ENCODE measurements around the gene RBM5.

Gene RBM5

DNA sequence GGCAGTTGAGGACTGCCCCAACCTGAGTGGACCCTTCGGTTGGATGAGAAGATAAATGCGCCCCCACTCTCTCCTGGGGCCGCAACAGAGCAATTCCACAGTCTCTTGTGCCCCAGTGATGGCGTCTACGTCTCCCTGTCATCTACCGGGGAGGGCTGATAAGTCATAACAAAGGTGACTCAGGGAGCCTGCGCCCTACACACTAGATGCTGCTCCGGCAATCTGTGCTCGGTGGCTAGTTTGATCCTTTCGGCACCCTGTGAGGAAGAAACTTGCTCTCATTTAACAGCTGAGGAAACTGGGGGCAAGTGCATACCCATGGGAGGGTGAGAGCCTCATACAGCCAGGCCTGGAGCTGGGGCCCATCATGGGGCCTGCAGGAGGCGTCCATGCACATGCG lies 52.3 kb downstream of the RBM5 start:
- DNase-seq: no peak

DNA sequence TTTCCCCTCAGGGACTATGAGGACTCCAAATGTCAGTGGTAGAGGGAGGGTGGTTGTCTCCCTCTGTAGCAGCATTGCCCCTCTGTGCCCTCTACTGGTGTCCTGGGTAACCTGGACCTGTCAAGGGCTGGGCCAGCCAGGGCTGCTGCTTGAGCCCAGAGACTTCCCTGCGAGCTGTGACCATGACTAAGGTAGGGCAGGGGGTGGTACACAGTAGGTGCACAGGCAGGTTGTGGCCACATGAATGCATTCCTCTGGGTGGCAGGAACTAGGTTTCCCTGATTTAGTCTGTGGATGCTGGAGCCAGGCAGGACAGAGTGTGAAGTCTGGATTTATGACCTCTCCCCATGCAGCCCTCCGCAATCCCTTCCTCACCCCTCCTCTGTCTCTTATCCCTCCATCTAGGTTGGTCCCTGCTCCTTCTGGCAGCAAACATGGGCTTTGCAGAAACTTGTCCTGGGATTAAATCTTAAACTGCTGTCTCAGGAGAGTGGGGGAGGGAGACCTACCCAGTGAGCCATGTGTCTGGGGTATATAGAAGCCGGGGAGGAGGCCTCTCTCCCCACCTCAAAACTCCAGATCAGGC lies 57.7 kb downstream of the RBM5 start:
- no peak for DNase-seq

DNA sequence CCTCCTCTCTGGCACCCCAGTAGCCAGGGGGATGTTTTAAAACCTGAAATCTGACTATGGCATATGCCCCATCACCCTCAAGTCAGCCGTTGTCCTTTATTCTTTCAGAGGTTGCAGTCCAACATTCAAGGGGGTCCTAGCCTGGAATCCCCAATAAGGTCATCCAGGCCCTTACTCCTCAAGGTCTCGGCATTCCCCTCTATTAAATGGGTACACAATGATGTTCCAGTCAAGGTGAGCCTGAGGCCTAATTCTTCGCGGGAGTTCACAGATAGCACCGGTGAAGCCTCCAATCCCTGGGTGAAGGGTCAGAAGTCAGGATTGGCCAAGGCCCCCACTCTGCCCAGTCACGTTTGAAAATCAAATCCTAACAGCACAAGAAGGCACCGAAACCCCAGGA lies 58.3 kb downstream of the RBM5 start:
- no peak for DNase-seq

DNA sequence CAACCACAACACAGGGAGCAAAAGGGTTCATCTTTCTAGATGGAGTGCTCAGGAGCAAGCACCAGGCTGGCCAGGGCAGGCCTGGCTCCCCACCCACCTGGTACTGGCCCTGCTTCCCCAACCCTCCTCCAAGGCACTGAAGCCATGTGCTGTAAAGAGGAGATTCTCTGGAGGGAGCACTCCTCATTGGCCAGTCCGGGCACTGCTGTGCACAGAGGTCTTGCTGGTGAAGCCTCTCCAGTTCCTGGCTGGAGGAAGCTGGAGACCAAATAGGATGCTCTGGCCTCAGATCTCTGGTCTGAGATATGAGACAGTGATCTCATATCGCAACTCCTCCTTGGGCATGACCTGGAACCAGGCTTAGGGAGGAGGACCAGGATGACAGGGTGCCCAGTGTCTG lies 58.7 kb downstream of the RBM5 start:
- no peak for DNase-seq

DNA sequence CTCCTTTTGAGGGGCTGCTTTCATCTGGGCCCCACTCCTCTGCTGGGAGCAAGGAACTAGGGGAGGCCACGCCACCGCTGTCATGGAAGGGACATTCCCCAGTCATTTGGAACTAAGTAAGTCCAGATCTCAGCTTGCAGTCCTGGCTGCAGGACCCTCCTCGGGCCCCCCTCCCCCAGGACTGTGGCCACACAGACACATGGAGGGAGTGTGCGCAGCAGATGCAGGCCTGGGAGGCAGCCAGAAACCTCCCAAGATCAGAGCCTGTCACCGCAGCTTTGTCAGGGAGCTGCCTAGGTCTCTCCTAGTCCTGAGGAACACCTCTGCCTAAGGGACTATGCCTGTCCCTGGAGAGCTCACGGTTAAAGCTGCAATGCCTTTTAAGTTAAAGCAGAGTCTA lies 59.1 kb downstream of the RBM5 start:
- no peak for DNase-seq

DNA sequence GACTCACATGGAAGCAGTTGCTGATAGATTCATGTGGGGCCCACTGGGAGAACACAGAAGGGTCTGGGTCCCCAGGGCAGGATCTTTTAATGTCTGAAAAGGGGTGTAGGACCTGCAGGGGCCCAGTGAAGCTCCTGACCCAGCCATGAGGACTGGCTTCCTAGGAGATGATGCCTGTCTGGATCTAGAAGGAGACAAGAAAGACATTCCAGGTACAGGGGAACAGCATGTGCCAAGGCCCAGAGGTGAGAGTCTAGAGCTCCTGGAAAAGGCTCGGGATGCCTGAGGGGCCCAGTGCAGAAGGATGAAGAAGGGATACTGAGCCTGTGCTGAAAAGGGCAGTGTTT lies 61.7 kb downstream of the RBM5 start:
- DNase-seq: no peak

DNA sequence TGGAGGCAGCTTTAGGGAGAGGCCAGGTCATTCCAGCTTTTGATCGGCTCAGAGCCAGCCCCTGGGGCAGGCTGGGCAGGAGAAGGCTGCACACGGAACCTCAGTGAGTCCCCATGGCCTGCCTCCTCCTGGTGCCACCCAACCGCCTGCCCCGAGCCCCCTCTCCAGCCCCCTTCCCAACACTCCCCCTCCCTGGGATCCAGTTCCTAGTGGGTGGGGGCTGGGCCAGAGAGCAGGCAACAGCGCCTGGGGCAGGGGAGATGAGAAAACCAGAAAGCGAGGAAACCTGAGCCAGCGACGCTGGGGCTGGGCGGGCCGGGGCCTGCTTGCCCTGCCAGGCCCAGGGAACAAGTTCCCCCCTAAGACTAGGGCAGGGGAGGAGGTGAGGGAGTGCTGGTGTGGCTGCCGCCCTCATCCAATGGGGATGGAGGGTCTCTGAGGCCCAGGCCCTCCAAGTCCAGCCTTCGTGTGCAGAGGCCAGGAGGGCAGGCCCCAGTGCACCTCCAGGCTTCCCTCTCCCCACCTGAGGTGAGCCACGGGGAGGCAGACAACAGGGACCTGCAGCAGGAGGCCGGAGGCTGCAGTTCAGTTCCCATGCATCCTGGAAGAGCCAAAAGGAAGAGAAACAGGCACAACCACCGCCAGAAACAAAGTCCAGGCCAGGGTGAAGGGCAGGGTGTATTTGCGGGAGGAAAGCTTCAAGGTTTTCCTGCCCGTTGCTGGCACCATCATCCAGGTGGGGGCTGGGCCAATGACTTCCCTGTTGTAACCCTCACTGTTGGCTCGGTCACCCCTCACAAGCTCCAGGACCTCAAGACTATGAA lies 62.4 kb downstream of the RBM5 start:
- no peak for DNase-seq

DNA sequence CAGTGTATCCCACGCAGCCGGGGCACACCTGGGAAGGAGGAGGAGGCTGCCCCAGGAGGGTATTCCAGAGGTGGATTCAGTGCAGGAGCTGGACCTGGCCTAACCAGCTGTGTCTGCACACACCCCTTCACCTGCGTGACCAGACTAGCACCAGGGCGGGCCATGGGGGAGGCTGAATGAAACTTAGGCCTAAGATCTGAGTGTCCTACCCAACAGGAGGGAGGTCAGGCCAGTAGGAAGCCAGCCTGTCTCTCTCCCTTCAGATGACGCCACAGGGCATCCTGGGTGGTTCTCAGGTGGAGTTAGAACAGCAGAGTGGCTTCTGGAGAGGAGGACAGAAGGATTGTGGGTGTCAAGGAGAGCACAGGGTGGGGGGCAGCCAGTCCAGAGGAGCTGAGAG lies 63.0 kb downstream of the RBM5 start:
- DNase-seq: no peak

DNA sequence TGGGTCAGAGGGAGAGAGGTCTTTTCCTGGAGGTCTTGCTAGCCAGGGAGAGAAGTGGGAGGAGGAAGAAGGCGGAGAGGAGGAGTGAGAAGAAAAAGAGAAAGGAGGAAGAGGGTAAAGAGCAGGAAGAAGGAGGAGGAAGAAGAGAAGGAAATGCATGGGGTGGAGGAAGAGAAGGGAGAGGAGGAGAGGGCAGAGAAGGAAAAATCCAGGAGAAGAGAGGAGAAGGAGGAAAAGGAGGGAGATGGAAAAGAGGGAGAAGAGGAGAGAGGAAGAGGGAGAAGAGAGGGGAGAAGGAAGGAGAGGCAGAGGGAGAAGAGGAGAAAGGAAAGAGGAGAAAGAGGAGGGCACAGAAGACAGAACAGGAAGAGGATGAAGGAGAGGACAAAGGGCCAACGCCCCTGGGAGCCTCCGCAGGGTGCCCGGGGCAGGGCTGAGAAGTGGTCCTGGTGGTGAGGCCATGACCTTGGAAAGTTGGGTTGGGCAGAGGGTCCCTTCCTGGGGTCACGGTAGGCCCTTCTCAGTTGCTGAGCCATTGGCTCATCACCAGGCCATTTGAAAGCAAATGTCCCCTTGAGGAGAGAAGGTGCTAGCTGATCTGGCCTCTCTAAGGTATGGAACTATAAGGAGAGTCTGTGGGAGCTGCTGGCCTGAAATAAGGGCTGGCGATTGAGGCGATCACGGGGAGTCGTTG lies 65.2 kb downstream of the RBM5 start:
- DNase-seq: no peak

DNA sequence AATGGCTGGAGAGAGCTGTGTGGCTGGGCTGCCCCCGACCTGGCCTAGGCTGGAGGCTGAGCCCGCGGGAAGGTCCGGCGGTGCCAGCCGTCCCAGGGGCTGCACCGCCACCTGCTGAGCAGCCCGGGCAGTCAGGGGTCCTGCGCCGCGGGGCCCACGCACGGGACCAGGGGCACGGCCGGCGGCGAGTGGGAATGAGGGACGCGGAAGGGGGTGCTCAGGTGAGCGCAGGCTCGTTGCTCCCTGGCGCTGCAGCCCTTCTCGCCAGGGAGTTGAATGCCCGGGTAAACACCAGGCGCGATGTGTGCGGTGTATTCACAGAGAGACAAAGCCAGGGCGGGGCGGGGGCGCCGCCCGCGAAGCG lies 65.7 kb downstream of the RBM5 start:
- no peak for DNase-seq

DNA sequence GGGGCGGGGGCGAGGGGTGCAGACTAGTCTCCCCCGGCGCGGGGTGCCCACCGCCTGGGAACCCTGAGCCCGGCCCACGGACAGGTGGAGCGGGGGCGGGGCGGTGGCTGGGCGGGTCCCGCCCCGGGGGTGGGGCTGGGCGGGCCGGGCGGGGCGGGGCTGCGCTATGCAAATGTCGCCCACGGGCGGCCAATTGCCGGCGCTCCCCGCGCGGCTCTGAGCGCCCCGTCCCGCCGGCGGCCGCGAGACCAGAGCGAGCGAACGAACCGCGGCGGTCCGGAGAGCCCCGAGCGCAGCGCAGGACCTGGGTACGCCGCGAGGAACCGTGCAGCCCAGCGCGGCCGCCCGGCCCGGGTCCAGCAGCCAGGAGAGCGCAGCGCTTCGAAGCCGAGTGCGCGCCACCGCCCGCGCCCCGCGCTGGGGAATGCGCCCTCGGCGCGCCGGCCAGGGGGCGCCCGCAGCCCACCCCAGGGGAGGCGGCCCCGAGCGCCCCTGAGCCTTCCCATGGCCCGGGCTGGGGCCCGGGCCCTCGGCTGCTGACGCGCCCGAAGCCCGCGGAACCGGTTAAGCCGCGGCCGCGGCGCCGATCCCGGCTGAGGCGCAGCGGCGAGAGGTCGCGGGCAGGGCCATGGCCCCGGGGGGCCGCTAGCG lies 66.2 kb downstream of the RBM5 start, which contains the start of gene SEMA3F:
SEMA3F (plus strand) TSS at position 485 of the 651 bp plus-strand sequence. CDS start 4,299 bp downstream, outside the sequence.
- peak; percentile 63 for DNase-seq

DNA sequence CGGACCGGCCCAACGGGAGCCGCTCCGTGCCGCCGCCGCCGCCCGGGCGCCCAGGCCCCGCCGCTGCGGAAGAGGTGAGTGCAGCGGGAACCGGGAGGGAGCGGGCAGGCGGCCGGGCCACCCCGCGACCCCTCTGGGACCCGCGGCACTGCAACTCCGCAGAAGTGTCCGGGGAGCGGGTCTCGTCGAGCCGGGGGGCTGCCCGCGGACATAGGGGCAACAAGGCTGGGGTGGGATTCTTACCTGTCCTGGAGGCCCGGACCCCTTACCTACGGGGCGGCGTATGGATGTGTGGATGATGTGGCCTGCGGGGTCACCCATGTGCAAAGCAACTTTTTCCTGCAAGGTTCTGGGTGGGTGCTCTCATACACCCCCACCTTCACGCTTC lies 66.8 kb downstream of the RBM5 start:
- no peak for DNase-seq

DNA sequence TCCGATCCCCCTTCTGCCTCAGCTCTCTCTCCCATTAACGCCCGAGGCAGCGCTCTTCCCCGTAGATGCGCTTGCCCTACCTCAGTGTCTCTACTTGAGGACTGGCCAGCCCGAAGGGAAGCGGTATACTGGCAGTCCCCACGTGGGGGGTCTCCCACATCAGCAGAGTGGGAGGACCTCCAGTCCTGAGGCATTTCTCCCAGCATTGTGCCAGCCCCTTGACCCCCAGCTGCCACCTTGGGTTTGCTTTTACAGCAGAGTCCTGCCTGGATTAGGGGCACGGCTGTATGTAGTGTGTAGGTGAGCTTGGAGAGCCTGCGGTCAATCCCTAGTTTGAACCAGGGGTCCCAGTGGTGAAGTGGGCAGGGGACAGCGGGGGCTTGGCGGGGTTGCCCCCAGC lies 67.2 kb downstream of the RBM5 start:
- no peak for DNase-seq

DNA sequence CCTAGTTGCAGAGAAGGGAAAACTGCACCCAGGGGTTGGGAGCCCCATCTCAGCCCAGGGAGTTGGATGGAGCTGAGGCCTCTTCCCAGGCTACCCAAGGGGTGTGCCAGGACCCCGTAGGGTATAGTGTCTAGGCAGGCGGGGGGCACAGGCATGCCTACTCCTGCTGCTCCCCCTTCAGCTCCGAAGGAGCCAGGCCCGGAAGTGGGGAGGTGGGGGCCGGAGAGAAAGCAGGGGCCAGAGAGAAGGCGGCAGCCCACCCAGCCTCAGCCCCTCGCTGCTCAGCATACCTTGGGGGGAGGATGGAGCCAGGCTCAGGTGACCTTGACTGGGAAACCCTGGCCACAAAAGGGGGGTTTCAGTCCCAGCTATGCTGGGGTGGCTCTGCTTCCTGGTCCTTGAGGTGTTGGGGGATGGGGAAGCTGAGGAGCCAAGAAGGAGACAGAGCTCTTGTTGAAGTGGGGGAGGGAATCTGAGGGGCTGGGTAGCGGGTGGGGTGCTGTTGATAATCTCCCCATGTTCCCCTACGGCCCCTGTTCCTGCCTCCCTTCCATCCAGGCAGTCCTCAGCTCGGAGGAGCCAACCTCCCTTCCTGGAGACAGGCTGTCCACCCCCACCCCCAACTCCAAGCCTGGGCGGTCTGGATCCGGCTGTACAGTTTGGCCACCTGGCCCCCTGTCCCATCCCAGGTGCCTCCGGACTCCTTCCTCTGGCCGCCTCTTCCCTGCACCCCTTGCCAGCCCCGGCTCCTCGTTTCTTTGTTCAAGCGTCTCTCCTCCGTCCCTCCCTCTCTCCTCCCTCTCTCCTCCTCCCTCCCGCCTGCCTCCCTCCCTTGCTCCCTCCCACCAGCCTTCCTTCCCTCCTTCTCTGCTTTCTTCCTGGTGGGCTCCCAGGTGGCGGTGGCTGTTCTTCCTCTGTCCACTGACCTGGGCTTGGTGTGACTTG lies 68.1 kb downstream of the RBM5 start:
- DNase-seq: no peak

DNA sequence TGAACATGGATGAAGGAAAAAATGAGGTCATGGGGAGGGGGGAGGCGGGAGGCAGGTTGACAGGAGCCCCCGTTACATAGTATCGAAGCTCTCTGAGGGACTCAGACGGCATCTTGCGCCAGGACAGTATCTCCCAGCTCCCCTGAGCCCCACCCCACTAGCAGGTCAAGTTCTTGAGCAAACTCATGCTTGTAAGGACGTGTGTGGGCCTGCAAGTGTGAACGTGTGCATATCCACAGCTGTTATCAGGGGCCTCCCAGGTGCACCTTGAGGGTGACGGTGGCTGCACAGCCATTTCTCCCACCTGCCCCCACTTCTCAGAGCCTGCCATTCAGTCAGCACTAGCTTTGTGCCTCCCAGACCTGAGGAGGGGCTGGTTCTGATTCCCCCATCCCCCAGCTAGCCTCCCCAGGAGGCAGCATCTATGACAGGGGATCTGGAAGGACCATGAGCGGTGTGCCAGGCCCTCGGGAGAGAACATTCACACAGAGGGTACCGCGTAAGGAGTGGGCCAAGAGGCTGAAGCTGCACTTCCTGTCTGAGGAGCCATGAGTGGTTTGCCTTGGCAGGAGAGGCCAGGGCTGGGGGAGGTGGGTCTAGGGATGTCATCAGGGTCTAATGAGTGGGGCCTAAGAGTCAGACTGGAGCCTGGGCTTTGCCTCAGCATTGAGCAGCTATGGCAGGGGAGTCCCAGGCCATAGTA lies 69.3 kb downstream of the RBM5 start:
- no peak for DNase-seq

DNA sequence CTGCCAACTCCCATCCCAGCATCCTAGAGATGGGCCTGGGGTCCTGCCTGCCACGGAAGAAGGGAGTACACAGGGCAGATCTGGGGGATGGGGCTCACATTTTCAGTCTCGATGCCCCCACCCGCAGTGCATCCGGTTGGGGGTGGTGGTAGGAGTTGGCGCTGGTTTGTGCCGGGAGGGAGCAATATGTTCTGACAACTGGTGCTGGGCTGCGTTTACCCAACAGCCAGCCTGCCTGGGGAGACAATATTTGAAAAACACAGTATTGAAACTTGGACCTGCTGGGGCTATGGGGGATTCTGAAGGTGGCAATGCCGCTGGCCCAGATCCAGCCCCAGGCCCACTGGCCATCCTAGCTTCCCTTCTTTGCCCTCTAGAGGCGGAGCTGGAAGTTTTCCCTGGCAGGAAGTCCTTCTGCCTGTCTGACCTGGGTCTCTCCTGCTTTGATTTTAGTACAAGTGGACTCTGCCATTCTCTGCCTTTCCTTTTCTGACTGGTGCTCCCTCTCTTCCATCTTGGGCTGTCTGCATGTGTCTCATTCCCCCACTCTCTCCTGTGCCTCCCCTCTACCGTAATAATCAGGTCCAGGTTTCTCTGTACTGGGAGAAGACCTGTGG lies 69.9 kb downstream of the RBM5 start:
- DNase-seq: no peak

DNA sequence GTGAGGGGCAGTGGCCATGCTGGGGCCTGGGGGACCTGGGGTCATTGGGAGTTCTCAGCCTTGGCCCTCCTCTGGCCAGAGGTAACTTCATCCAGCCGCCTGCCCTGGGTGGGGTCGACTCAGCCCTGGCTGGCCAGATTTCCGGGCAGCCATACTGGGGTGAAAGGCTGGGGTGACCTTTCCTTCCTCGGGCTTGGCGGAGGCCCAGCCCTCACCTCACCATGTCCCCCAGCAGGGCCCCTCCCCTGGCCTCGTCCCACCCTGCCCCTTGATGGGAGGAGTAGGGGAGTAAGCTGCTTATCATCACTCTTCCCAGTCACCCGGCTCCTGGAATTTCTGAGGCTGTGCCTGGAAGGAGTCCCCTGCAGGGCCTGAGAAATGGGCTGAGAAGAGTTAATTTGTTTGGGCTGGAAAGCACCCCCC lies 71.9 kb downstream of the RBM5 start:
- no peak for DNase-seq

DNA sequence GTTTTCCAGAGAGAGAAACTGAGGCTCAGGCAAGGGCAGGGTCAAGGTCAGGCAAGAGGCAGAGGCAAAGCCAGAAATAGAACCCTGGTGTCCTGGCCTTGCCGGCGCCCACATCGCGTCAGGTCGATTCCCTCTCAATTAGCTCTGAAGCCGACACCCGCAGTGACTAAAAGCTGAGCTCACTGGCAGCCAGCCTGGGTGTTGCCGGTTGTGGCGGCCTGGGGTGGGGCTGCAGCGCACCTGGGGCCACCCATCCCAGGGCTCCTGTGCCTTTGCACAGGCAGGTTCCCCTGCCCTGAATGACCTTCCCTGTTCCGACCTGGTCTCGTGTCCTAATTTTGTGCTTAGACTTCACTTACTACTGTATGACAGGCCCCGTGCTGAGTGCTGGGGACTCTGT lies 72.6 kb downstream of the RBM5 start:
- no peak for DNase-seq

DNA sequence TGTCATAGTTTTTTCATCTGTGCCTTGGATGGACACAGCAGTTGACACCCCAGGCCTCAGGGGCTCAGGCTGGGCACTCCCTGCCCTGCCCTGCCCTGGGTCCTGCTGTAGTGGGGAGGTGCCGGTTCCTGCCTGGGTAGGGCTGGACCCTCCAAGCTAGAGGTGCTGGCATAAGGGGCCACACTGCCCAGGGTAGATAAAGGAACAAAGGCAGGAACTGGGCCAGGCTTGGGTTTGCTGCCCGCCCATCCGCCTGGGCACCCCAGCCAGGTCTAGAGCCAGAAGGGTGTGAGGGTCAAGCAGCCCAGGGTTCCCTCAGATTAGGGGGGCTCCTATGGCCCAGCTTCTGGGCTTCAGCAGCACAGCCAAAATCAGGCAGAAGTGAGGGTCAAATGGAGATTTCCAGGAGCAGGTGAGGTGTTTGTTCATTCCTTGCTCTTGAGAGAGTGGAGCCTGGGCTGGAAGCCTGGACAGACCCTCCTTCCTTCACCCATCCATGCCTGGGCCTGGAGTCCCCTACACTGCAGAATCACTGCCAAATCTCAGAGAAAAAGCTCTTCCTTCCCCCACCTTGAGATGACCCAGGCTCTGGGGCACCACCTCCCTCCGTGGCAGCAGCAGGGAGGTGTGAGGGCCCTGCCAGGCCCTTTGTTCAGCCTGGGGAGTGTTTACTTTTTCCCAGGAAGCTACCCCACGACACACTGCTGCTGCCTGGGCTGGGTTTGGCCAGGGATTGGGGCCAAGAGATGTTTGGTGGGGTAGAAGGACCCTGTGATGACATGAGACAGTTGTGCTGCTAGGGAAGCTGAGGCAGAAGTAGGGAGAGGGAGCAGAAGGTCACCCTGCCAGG lies 73.5 kb downstream of the RBM5 start:
- no peak for DNase-seq
